ENCODE measurements around the gene TMEM169.

GRCh38 chr2:216057688-216058193, 24.0 kb upstream of the TMEM169 start:
- TF ChIP-seq ZNF791 (tag by site-specific recombination; IDR thresholded peaks at IDR 0.05) = no peak
- TF ChIP-seq ZNF76 (tag by site-specific recombination; IDR thresholded peaks at IDR 0.05; ENCODE audit: borderline replicate concordance, low read depth) = no peak
- no peak for TF ChIP-seq ZBTB49 (tag by site-specific recombination; IDR thresholded peaks at IDR 0.05; ENCODE audit: low read depth)
- no peak for TF ChIP-seq ZNF423 (tag by site-specific recombination; IDR thresholded peaks at IDR 0.05)
- no peak for TF ChIP-seq CTCF (tag by site-specific recombination; IDR thresholded peaks at IDR 0.05)
- no peak for TF ChIP-seq ZNF529 (tag by site-specific recombination; IDR thresholded peaks at IDR 0.05; ENCODE audit: insufficient replicate concordance)
- TF ChIP-seq ZBTB10 (tag by site-specific recombination; IDR thresholded peaks at IDR 0.05) = no peak
- no peak for TF ChIP-seq IKZF3 (tag by site-specific recombination; IDR thresholded peaks at IDR 0.05)
- no peak for TF ChIP-seq ZNF350 (tag by site-specific recombination; IDR thresholded peaks at IDR 0.05)
- no peak for TF ChIP-seq ZSCAN4 (tag by site-specific recombination; IDR thresholded peaks at IDR 0.05)
- TF ChIP-seq ZNF449 (tag by site-specific recombination; IDR thresholded peaks at IDR 0.05) = no peak
- no peak for TF ChIP-seq ZNF274 (IDR thresholded peaks at IDR 0.05; ENCODE audit: low read length)
- TF ChIP-seq ZNF274 (tag by site-specific recombination; IDR thresholded peaks at IDR 0.05; ENCODE audit: borderline replicate concordance) = no peak
- TF ChIP-seq ZSCAN18 (tag by site-specific recombination; IDR thresholded peaks at IDR 0.05) = no peak

All from HEK293 (cell line).